Measurements from ENCODE around the gene LHX6. TPM values are rescaled to one million over a fixed set of nuclear protein-coding genes. Genes with fewer than 3 reads are reported as not detected.

Gene LHX6
- total RNA-seq, 1 experiment from 2014 or later: 1.5 TPM

GRCh38 chr9:122192914-122193525, 35.7 kb downstream of the LHX6 start (continued):
- TF ChIP-seq JAZF1 (CRISPR knock-in tag; IDR thresholded peaks at IDR 0.05) (no peak), E2F4 (CRISPR knock-in tag; IDR thresholded peaks at IDR 0.05; ENCODE audit: borderline replicate concordance, low read depth) (no peak), ETV6 (CRISPR knock-in tag; IDR thresholded peaks at IDR 0.05) (no peak)

GRCh38 chr9:122192261-122192875, 36.4 kb downstream of the LHX6 start:
- Mint-ChIP-seq H3K27me3 (ENCODE audit: low read depth) (no peaks in the 10 kb centered on the region), H3K4me3 (no peak overlapping the region), H3K9me3 (no peaks in the 10 kb centered on the region), H3K27ac (no peak overlapping the region), H3K4me1 (peaks cover 20% of the 10 kb centered on the region), H3K36me3 (no peaks in the 10 kb centered on the region)
- POLR2A ChIA-PET: interaction anchor here (0.6 to 1.5 kb wide), 2 partner anchors 10 to 87 kb away, joined by 4 to 9 read pairs; no protein-coding TSS in a partner anchor
- ATAC-seq: no peak
- TF ChIP-seq NFYB (CRISPR knock-in tag; conservative IDR thresholded peaks at IDR 0.05; ENCODE audit: low read depth) (no peak), ATF1 (CRISPR knock-in tag; IDR thresholded peaks at IDR 0.05) (no peak), ZBTB21 (CRISPR knock-in tag; IDR thresholded peaks at IDR 0.05; ENCODE audit: borderline replicate concordance) (no peak), ARID4B (CRISPR knock-in tag; IDR thresholded peaks at IDR 0.05; ENCODE audit: borderline replicate concordance) (no peak), ZNF532 (CRISPR knock-in tag; IDR thresholded peaks at IDR 0.05; ENCODE audit: borderline replicate concordance) (no peak), FOXJ3 (CRISPR knock-in tag; IDR thresholded peaks at IDR 0.05; ENCODE audit: borderline replicate concordance) (no peak), ZNF425 (CRISPR knock-in tag; conservative IDR thresholded peaks at IDR 0.05) (no peak), ELF4 (CRISPR knock-in tag; IDR thresholded peaks at IDR 0.05; ENCODE audit: low read depth) (no peak), SOX15 (CRISPR knock-in tag; IDR thresholded peaks at IDR 0.05) (no peak), ZMAT4 (CRISPR knock-in tag; IDR thresholded peaks at IDR 0.05) (no peak), FOXK1 (CRISPR knock-in tag; IDR thresholded peaks at IDR 0.05) (no peak), CBFB (CRISPR knock-in tag; IDR thresholded peaks at IDR 0.05; ENCODE audit: low read depth) (no peak), PRDM15 (CRISPR knock-in tag; IDR thresholded peaks at IDR 0.05) (no peak), ESRRA (CRISPR knock-in tag; IDR thresholded peaks at IDR 0.05; ENCODE audit: borderline replicate concordance) (no peak)
- CTCF ChIA-PET: interaction anchor here (0.6 to 4.0 kb wide), 9 partner anchors 12 to 262 kb away, joined by 3 to 26 read pairs (median 4); no protein-coding TSS in a partner anchor
- no peak for DNase-seq (ENCODE audit: low spot score)

Data from WTC11 (cell line).